Breast epithelium (tissue), 3 donors: ENCODE results near the gene APPL2.

ENCODE experiments used
- POLR2A ChIP-seq: fragments of 450-650 bp; IDR thresholded peaks from one replicate; pipeline ENCODE4 v1.6.1; 2016; ENCODE audit warnings: antibody characterized with exemption, mild to moderate bottlenecking, moderate library complexity
- POLR2AphosphoS5 ChIP-seq, 3 donors: sonication (generic); formaldehyde crosslinking; IDR thresholded peaks; one replicate each; pipeline ENCODE4 v1.6.1; 2017; ENCODE audit warnings: antibody characterized with exemption in 3 of 3
- TF ChIP-seq, protein P1 (sequence below), 3 donors: fragments of 450-650 bp; IDR thresholded peaks; one replicate each; pipeline ENCODE4 v1.5.1; 2016 to 2017; ENCODE audit warnings: antibody characterized with exemption in 3 of 3, mild to moderate bottlenecking in 3 of 3, moderate library complexity in 3 of 3

DNA sequence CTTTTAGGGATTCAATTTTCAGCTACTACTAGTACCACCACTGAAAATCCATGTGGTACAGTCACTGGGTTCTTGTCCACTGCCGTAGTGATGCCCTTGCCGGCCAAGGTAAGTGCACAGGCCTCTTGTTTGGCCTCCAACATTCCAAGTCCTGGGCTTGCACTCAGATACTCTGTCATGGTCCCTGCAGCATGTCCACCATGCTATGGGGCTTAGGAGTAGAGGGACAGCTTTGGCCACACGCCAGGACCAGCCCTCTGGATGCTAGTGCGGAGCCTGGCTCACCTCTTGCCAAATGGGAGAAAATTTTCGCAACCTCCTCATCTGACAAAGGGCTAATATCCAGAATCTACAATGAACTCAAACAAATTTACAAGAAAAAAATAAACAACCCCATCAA is 38.6 kb upstream of the APPL2 start:
- TF ChIP-seq, protein P1, sequence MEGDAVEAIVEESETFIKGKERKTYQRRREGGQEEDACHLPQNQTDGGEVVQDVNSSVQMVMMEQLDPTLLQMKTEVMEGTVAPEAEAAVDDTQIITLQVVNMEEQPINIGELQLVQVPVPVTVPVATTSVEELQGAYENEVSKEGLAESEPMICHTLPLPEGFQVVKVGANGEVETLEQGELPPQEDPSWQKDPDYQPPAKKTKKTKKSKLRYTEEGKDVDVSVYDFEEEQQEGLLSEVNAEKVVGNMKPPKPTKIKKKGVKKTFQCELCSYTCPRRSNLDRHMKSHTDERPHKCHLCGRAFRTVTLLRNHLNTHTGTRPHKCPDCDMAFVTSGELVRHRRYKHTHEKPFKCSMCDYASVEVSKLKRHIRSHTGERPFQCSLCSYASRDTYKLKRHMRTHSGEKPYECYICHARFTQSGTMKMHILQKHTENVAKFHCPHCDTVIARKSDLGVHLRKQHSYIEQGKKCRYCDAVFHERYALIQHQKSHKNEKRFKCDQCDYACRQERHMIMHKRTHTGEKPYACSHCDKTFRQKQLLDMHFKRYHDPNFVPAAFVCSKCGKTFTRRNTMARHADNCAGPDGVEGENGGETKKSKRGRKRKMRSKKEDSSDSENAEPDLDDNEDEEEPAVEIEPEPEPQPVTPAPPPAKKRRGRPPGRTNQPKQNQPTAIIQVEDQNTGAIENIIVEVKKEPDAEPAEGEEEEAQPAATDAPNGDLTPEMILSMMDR (IDR thresholded peaks at IDR 0.05) = no peak
- TF ChIP-seq POLR2AphosphoS5 (IDR thresholded peaks at IDR 0.05) (no peak), POLR2A (no peak)
